Measurements from ENCODE around the gene DAND5. TPM values are rescaled to one million over a fixed set of nuclear protein-coding genes. Genes with fewer than 3 reads are reported as not detected.

The DAND5 gene
- polyA plus RNA-seq, 1 experiment: not detected

GRCh38 chr19:13001166-13001501, 31.8 kb downstream of the DAND5 start:
- Histone ChIP-seq H3K4me3 (ENCODE audit: low read depth, low read length) (no peak overlapping the region), H3K9me3 (ENCODE audit: control insufficient read depth, insufficient read depth, low read length) (no peaks in the 10 kb centered on the region; the same call in 1 of the 2 replicates), H3K27ac (ENCODE audit: low read depth, low read length) (no peak overlapping the region), H3K27me3 (ENCODE audit: control insufficient read depth, insufficient read depth, low read length) (no peaks in the 10 kb centered on the region)
- ChIA-PET POLR2A (interaction anchor here (1.0 kb wide), 1 partner anchor 17 kb away, joined by 3 read pairs; no protein-coding TSS in a partner anchor), CTCF (interaction anchor here (1.7 to 2.0 kb wide), 2 partner anchors 60 to 93 kb away, joined by 4 to 5 read pairs; no protein-coding TSS in a partner anchor)
- TF ChIP-seq CTCF (IDR thresholded peaks at IDR 0.05; ENCODE audit: low read depth, low read length): no peak
- no peak for DNase-seq (ENCODE audit: low read depth, low spot score)

GRCh38 chr19:13001502-13002165, 32.3 kb downstream of the DAND5 start:
- H3K9me3 ChIP-seq (ENCODE audit: control insufficient read depth, insufficient read depth, low read length): no peaks in the 10 kb centered on the region; the same call in 1 of the 2 replicates
- POLR2A ChIA-PET: no interaction called here
- H3K27ac ChIP-seq (ENCODE audit: low read depth, low read length): peak overlapping the region; percentile 21
- CTCF ChIA-PET: interaction anchor here (1.7 kb wide), 1 partner anchor 59 kb away, joined by 4 read pairs; no protein-coding TSS in a partner anchor
- peak overlapping the region; percentile 10; the same call in 1 of the 2 replicates for H3K4me3 ChIP-seq (ENCODE audit: low read depth, low read length)
- DNase-seq (ENCODE audit: low read depth, low spot score): no peak
- TF ChIP-seq CTCF (IDR thresholded peaks at IDR 0.05; ENCODE audit: low read depth, low read length): no peak
- H3K27me3 ChIP-seq (ENCODE audit: control insufficient read depth, insufficient read depth, low read length): no peaks in the 10 kb centered on the region

- no peak for DNase-seq (ENCODE audit: low read depth, low spot score)
- H3K27ac ChIP-seq (ENCODE audit: low read depth, low read length): peak overlapping the region; percentile 21
- H3K27me3 ChIP-seq (ENCODE audit: control insufficient read depth, insufficient read depth, low read length): no peaks in the 10 kb centered on the region
- CTCF ChIA-PET: interaction anchor here (0.6 to 1.7 kb wide), 3 partner anchors 59 to 1145 kb away, joined by 4 read pairs; no protein-coding TSS in a partner anchor
- POLR2A ChIA-PET: no interaction called here
- 0 out of 2 replicates have a peak overlapping the region, but pooled peaks have one; percentile 10 for H3K4me3 ChIP-seq (ENCODE audit: low read depth, low read length)
- TF ChIP-seq CTCF (IDR thresholded peaks at IDR 0.05; ENCODE audit: low read depth, low read length): no peak
- H3K9me3 ChIP-seq (ENCODE audit: control insufficient read depth, insufficient read depth, low read length): no peaks in the 10 kb centered on the region; the same call in 1 of the 2 replicates
Observed at GRCh38 chr19:13002166-13002898, 33.0 kb downstream of the DAND5 start.

GRCh38 chr19:13003081-13003480, 33.7 kb downstream of the DAND5 start:
- Histone ChIP-seq H3K9me3 (ENCODE audit: control insufficient read depth, insufficient read depth, low read length) (no peaks in the 10 kb centered on the region), H3K27ac (ENCODE audit: low read depth, low read length) (no peak overlapping the region), H3K27me3 (ENCODE audit: control insufficient read depth, insufficient read depth, low read length) (no peaks in the 10 kb centered on the region), H3K4me3 (ENCODE audit: low read depth, low read length) (no peak overlapping the region)
- POLR2A ChIA-PET: interaction anchor here (0.5 to 0.9 kb wide), 2 partner anchors 11 to 55 kb away, joined by 4 read pairs; no protein-coding TSS in a partner anchor
- CTCF ChIA-PET: interaction anchor here (0.6 to 1.5 kb wide), 3 partner anchors 31 to 1144 kb away, joined by 3 to 4 read pairs (median 4); no protein-coding TSS in a partner anchor
- DNase-seq (ENCODE audit: low read depth, low spot score): no peak
- TF ChIP-seq CTCF (IDR thresholded peaks at IDR 0.05; ENCODE audit: low read depth, low read length): no peak

All from AG04450 (cell line).